ENCODE measurements around the gene SUMO2.

GRCh38 chr17:75168998-75169397, 13.8 kb downstream of the SUMO2 start:
- TF ChIP-seq CTCF (IDR thresholded peaks at IDR 0.05; ENCODE audit: low read length) (no peak), EZH2 (IDR thresholded peaks at IDR 0.05; ENCODE audit: borderline replicate concordance, low read length) (no peak)

Measured in OCI-LY1 (cell line).